K562 (cell line): ENCODE measurements around the gene PA2G4. TPM values are rescaled to one million over a fixed set of nuclear protein-coding genes. Genes with fewer than 3 reads are reported as not detected.

Source experiments
- AFF1 ChIP-seq, 2 experiments: fragments of 450-650 bp; IDR thresholded peaks; 2 replicates each; pipeline ENCODE4 v1.6.1; 2018; ENCODE audit warnings: mild to moderate bottlenecking in 2 of 2, low read depth in 1 of 2; ENCODE audit not compliant: partially characterized antibody in 2 of 2
- BRF1 ChIP-seq: IDR thresholded peaks from 3 replicates; pipeline ENCODE4 v1.6.1; 2011; ENCODE audit warnings: borderline replicate concordance, mild to moderate bottlenecking; ENCODE audit not compliant: insufficient read length; ENCODE audit errors: extremely low read depth
- CC2D1A ChIP-seq: fragments of 450-650 bp; IDR thresholded peaks from 2 replicates; pipeline ENCODE4 v1.6.1; 2017; ENCODE audit warnings: mild to moderate bottlenecking
- CHD2 ChIP-seq: IDR thresholded peaks from 2 replicates; pipeline ENCODE4 v1.6.1; 2011; ENCODE audit warnings: low read depth, low read length
- CSDE1 ChIP-seq, 2 experiments: fragments of 450-650 bp; IDR thresholded peaks; 2 replicates each; pipeline ENCODE4 v1.6.1; 2016; ENCODE audit warnings: mild to moderate bottlenecking in 1 of 2
- CXXC5 ChIP-seq: fragments of 250-450 bp; sonication (Bioruptor Pico); IDR thresholded peaks from 2 replicates; pipeline ENCODE4 v1.8.0; 2022; ENCODE audit warnings: inconsistent platforms, mild to moderate bottlenecking, moderate library complexity
- HDAC1 ChIP-seq, 2 experiments: fragments of 450-650 bp; IDR thresholded peaks; 2 replicates each; pipeline ENCODE4 v1.6.1; 2016 to 2017; ENCODE audit warnings: inconsistent platforms in 1 of 2, mild to moderate bottlenecking in 1 of 2, moderate library complexity in 1 of 2
- HNRNPLL ChIP-seq: fragments of 200-400 bp; formaldehyde crosslinking; IDR thresholded peaks from 2 replicates; pipeline ENCODE4 v1.6.1; 2017; ENCODE audit warnings: low read length, low read depth, mild to moderate bottlenecking; ENCODE audit not compliant: poor library complexity, severe bottlenecking
- JUNB ChIP-seq: fragments of 450-650 bp; formaldehyde crosslinking; conservative IDR thresholded peaks from 2 replicates; pipeline ENCODE4 v1.4.0; 2020; ENCODE audit warnings: mild to moderate bottlenecking
- KLF1 ChIP-seq: fragments of 450-650 bp; IDR thresholded peaks from 2 replicates; pipeline ENCODE4 v1.6.1; 2016; ENCODE audit warnings: missing genetic modification characterization, missing compliant biosample characterization
- LEF1 ChIP-seq: fragments of 450-650 bp; IDR thresholded peaks from 2 replicates; pipeline ENCODE4 v1.6.1; 2016; ENCODE audit warnings: mild to moderate bottlenecking
- MAFK ChIP-seq: IDR thresholded peaks from 2 replicates; pipeline ENCODE4 v1.6.1; 2011; ENCODE audit warnings: low read length, improper control_type of control experiment
- NFE2 ChIP-seq: IDR thresholded peaks from 2 replicates; pipeline ENCODE4 v1.6.1; 2014; ENCODE audit warnings: antibody characterized with exemption, low read depth
- SMAD3 ChIP-seq: fragments of 450-650 bp; formaldehyde crosslinking; conservative IDR thresholded peaks from 2 replicates; pipeline ENCODE4 v1.4.0; 2020; ENCODE audit warnings: mild to moderate bottlenecking
- SNAPC5 ChIP-seq: fragments of 250-450 bp; sonication (Bioruptor Pico); IDR thresholded peaks from 2 replicates; pipeline ENCODE4 v1.8.0; 2021; ENCODE audit warnings: moderate library complexity, mild to moderate bottlenecking, inconsistent platforms
- SOX6 ChIP-seq: fragments of 450-650 bp; IDR thresholded peaks from 2 replicates; pipeline ENCODE4 v1.6.1; 2014; ENCODE audit warnings: mild to moderate bottlenecking
- TRIM24 ChIP-seq, 2 experiments: fragments of 450-650 bp; IDR thresholded peaks; 2 replicates each; pipeline ENCODE4 v1.6.1; 2016
- UBTF ChIP-seq, 2 experiments: IDR thresholded peaks; 2 replicates each; pipeline ENCODE4 v1.6.1; 2012; ENCODE audit warnings: improper control_type of control experiment in 2 of 2, low read depth in 2 of 2, low read length in 2 of 2, borderline replicate concordance in 1 of 2
- ZBTB34 ChIP-seq: fragments of 250-450 bp; sonication (Bioruptor Pico); IDR thresholded peaks from 2 replicates; pipeline ENCODE4 v1.8.0; 2021; ENCODE audit warnings: mild to moderate bottlenecking, moderate library complexity
- ZFP36 ChIP-seq: fragments of 150-350 bp; IDR thresholded peaks from 2 replicates; pipeline ENCODE4 v1.6.1; 2018; ENCODE audit warnings: low read length, low read depth; ENCODE audit not compliant: partially characterized antibody
- polyA plus RNA-seq, 8 experiments: library from polyadenylated mRNA; depleted of rRNA in 4 of 8; stranded (reverse) in 5 of 8; unstranded in 3 of 8; fragments of >200 nt; fragmentation: Nextera tagmentation in 2 of 8; fragmentation: Illumina TruSeq in 1 of 8; extraction: Ambion mirVana in 2 of 8; extraction: Trizol in 1 of 8; gene quantifications; 2 replicates each; pipeline versions ENCODE4 v1.2.1 to v1.2.3, GENCODE V29; 2011 to 2014; ENCODE audit warnings: inconsistent platforms in 1 of 8, missing spikeins in 1 of 8
- total RNA-seq, 7 experiments: library from RNA; depleted of rRNA in 6 of 7; stranded (reverse); fragments of >200 nt in 6 of 7; fragmentation: Illumina TruSeq in 2 of 7; extraction: Trizol in 2 of 7; gene quantifications; 2 replicates each; pipeline versions ENCODE4 v1.2.1 to v1.2.3, GENCODE V29; 2011 to 2021; ENCODE audit warnings: low replicate concordance in 1 of 7

PA2G4 gene
- total and polyA plus RNA-seq, 9 of the 15 experiments (the other 6 are each of a cell fraction or from before 2014, with no cell fraction given) = 230 to 925 (median 638) TPM

- TF ChIP-seq JUNB (CRISPR knock-in tag) (peak; percentile 70; the same call in 1 of the 2 replicates), SOX6 (peak; percentile 30; the same call in 1 of the 2 replicates), CC2D1A (no peak), TRIM24 (IDR thresholded peaks at IDR 0.05) (peak in 1 of 2 experiments; percentile 35; a peak in 1 of 4 replicates), LEF1 (no peak), CSDE1 (IDR thresholded peaks at IDR 0.05) (no peak), HNRNPLL (peak; percentile 20), SMAD3 (CRISPR knock-in tag) (no peak), HDAC1 (IDR thresholded peaks at IDR 0.05) (peak in 1 of 2 experiments; percentile 91; a peak in 2 of 4 replicates), MAFK (no peak), NFE2 (0 out of 2 replicates have a peak, but pooled peaks have one; percentile 4), UBTF (IDR thresholded peaks at IDR 0.05; ENCODE audit: borderline replicate concordance in 1 of 2, low read depth in 2 of 2, low read length in 2 of 2) (peak; percentile 11 to 53; a peak in 1 of 4 replicates), ZBTB34 (CRISPR knock-in tag) (no peak), ZFP36 (peak; percentile 45), CXXC5 (CRISPR knock-in tag) (peak; percentile 91), CHD2 (peak; percentile 66; the same call in 1 of the 2 replicates), KLF1 (tag) (peak; percentile 40; the same call in 1 of the 2 replicates), SNAPC5 (CRISPR knock-in tag) (no peak), AFF1 (IDR thresholded peaks at IDR 0.05; ENCODE audit: low read depth in 1 of 2, partially characterized antibody in 2 of 2) (peak in 1 of 2 experiments; percentile 67), BRF1 (no peak)
Measured at GRCh38 chr12:56079723-56080555, 24.4 kb upstream of the PA2G4 start, which contains the start of gene ERBB3 (continued).
